Body of pancreas (tissue), 4 donors: ENCODE measurements around the gene MST1R.

Experiments used
- CTCF ChIP-seq, 7 experiments: fragments of 450-650 bp in 4 of 7; fragments of 200-600 bp in 3 of 7; sonication (generic) in 3 of 7; IDR thresholded peaks; one replicate each; pipeline ENCODE4 v1.5.1; 2016 to 2019; ENCODE audit warnings: antibody characterized with exemption in 7 of 7
- POLR2A ChIP-seq, 3 donors: fragments of 450-650 bp; IDR thresholded peaks; one replicate each; pipeline ENCODE4 v1.6.1; 2016; ENCODE audit warnings: antibody characterized with exemption in 3 of 3, mild to moderate bottlenecking in 2 of 3

- TF ChIP-seq POLR2A (IDR thresholded peaks at IDR 0.05) (no peak), CTCF (IDR thresholded peaks at IDR 0.05) (no peak)
Observed at GRCh38 chr3:49912881-49913281, 9.2 kb upstream of the MST1R start.
